Measurements from ENCODE around the gene FAM53A.

DNA sequence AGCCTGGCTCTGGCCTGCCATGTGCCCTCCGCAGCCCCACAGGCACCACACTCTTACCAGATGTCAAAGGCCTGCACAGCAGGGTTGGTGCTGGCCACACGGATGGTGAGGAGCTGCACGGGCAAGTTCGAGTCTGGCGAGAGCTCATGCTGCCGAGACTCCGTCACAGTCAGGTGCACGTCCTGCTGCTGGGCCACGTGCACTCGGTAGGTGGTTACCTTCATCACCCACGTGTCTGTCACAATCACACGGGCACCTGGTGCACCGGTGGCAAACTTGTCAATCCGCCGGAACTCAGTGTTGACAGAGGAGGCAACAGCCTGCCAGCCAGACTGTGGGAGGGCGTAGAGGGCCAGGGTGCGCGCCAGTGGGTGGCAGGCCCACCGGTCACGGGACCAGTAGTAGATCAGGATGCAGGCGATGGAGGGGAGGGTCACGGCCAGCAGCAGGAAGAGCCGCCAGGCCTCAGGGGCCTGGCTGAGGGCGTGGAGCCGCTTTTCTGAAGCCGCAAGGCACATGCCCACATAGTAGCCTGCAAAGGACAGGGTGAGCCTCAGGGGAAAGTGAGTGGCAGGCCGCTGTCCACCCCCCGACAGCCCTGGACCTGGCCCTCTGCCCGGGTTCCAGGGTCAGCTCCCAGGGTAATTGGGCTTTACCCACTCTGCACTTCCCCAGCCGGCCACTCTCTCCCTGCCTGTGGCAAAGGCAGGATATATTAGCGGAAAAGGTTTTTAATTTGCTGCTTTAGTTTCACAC is 34.2 kb upstream of the FAM53A start:
- TF ChIP-seq, protein P1, sequence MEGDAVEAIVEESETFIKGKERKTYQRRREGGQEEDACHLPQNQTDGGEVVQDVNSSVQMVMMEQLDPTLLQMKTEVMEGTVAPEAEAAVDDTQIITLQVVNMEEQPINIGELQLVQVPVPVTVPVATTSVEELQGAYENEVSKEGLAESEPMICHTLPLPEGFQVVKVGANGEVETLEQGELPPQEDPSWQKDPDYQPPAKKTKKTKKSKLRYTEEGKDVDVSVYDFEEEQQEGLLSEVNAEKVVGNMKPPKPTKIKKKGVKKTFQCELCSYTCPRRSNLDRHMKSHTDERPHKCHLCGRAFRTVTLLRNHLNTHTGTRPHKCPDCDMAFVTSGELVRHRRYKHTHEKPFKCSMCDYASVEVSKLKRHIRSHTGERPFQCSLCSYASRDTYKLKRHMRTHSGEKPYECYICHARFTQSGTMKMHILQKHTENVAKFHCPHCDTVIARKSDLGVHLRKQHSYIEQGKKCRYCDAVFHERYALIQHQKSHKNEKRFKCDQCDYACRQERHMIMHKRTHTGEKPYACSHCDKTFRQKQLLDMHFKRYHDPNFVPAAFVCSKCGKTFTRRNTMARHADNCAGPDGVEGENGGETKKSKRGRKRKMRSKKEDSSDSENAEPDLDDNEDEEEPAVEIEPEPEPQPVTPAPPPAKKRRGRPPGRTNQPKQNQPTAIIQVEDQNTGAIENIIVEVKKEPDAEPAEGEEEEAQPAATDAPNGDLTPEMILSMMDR (IDR thresholded peaks at IDR 0.05) = no peak
- no peak for TF ChIP-seq POLR2A (IDR thresholded peaks at IDR 0.05)
- TF ChIP-seq POLR2AphosphoS5 (IDR thresholded peaks at IDR 0.05) = peak in 1 of 3 donors; percentile 81
